Mammary epithelial cell (primary cell): ENCODE results near the gene ACO1.

ENCODE experiments used
- CTCF ChIP-seq, 2 donors: IDR thresholded peaks in 1 of 2; conservative IDR thresholded peaks in 1 of 2; 2 replicates each; pipeline ENCODE4 v1.5.1; 2011 to 2012; ENCODE audit warnings: inconsistent platforms in 2 of 2, low read length in 2 of 2, mild to moderate bottlenecking in 2 of 2, control low read depth in 1 of 2, low read depth in 1 of 2; ENCODE audit not compliant: insufficient read depth in 1 of 2; ENCODE audit errors: extremely low read depth in 1 of 2
- EZH2 ChIP-seq: IDR thresholded peaks from 2 replicates; pipeline ENCODE4 v1.6.1; 2012; ENCODE audit warnings: low read length, inconsistent platforms, borderline replicate concordance

- no peak for TF ChIP-seq CTCF (conservative IDR thresholded peaks at IDR 0.05 in 1 of 2, IDR thresholded peaks at IDR 0.05 in 1 of 2; ENCODE audit: extremely low read depth in 1 of 2, insufficient read depth in 1 of 2, low read depth in 1 of 2, low read length in 2 of 2)
- TF ChIP-seq EZH2 = no peak
Measured at GRCh38 chr9:32500768-32501167, 116.3 kb downstream of the ACO1 start.
